K562 treated with DMSO at 1 percent for 12 hours (cell line): ENCODE results near the gene PICK1. TPM values are rescaled to one million over a fixed set of nuclear protein-coding genes. Genes with fewer than 3 reads are reported as not detected.

Experiments
- total RNA-seq: library from RNA; unstranded; fragments of 300-600 nt; gene quantifications from 2 replicates; pipeline ENCODE4 v1.2.3, GENCODE V29; 2022; ENCODE audit not compliant: insufficient read depth

PICK1 gene
- 9.9 and 14.3 TPM in 2 replicates for total RNA-seq

GRCh38 chr22:38056969-38057891, at the start of gene PICK1:
PICK1 (plus strand) TSS chr22:38057404; CDS start chr22:38057810, 406 bp downstream.

GRCh38 chr22:38083931-38084631, 26.9 kb downstream of the PICK1 start, which contains the start of gene SLC16A8:
SLC16A8 (minus strand) TSS chr22:38084184; CDS start chr22:38082873, 1,311 bp downstream.

GRCh38 chr22:38110008-38110862, 53.0 kb downstream of the PICK1 start, which contains the start of gene BAIAP2L2:
BAIAP2L2 (minus strand) TSS chr22:38110684; CDS start chr22:38110525, 159 bp downstream.

Other genes starting within 250 kb of the PICK1 start
- 74.6 and 76.7 TPM in 2 replicates for gene GCAT, start 249.5 kb upstream of the PICK1 start, total RNA-seq
- gene GALR3, start 234.0 kb upstream of the PICK1 start, total RNA-seq = 2.0 TPM in 1 of 2 replicates, not detected in the other
- 39.9 and 55.0 TPM in 2 replicates for gene ANKRD54, start 213.1 kb upstream of the PICK1 start, total RNA-seq
- gene EIF3L, start 208.0 kb upstream of the PICK1 start, total RNA-seq = 483 and 743 TPM in 2 replicates
- 16.2 and 26.9 TPM in 2 replicates for gene MICALL1, start 151.1 kb upstream of the PICK1 start, total RNA-seq
- gene C22orf23, start 103.8 kb upstream of the PICK1 start, total RNA-seq = not detected in 2 replicates
- gene POLR2F, start 103.7 kb upstream of the PICK1 start, total RNA-seq = 63.4 and 98.9 TPM in 2 replicates
- gene SOX10, start 72.8 kb upstream of the PICK1 start, total RNA-seq = not detected in 2 replicates
- gene SLC16A8, start 26.8 kb downstream of the PICK1 start, total RNA-seq = not detected in 2 replicates
- gene BAIAP2L2, start 53.3 kb downstream of the PICK1 start, total RNA-seq = not detected in 2 replicates
- gene PLA2G6, start 124.4 kb downstream of the PICK1 start, total RNA-seq = 1.5 and 17.6 TPM in 2 replicates
- gene MAFF, start 144.6 kb downstream of the PICK1 start, total RNA-seq = 8.2 and 10.7 TPM in 2 replicates
- gene TMEM184B, start 215.6 kb downstream of the PICK1 start, total RNA-seq = 15.5 and 35.8 TPM in 2 replicates